Glomerular visceral epithelial cell (primary cell): ENCODE data around the gene AEBP2.

ENCODE experiments used
- DNase-seq: peaks from one replicate; pipeline ENCODE4 v3.0.0-alpha.2; 2016; ENCODE audit errors: extremely low spot score

AEBP2 gene

GRCh38 chr12:19553175-19553574 is 113.9 kb downstream of the AEBP2 start:
- DNase-seq = no peak

GRCh38 chr12:19561411-19561961 is 122.2 kb downstream of the AEBP2 start:
- no peak for DNase-seq
